ENCODE measurements around the gene NAP1L4.

Gene NAP1L4

DNA sequence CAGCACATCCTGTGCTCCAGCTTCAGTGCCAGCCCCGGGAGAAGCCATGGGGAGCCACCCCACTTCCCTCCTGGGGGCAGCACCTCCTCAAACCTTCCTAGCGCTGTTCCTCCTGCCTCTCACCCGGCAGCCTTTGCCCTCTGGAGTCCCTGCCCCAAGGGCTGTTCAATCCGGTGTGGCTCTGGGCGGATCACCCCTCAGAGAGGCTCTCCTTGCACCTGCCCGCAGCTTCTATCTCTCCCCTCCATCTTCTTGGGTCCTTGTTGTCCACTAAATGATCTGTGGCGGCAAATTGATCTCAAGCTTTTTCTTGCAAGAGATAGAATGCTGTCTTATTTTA lies 88.5 kb downstream of the NAP1L4 start:
- TF ChIP-seq, protein P1, sequence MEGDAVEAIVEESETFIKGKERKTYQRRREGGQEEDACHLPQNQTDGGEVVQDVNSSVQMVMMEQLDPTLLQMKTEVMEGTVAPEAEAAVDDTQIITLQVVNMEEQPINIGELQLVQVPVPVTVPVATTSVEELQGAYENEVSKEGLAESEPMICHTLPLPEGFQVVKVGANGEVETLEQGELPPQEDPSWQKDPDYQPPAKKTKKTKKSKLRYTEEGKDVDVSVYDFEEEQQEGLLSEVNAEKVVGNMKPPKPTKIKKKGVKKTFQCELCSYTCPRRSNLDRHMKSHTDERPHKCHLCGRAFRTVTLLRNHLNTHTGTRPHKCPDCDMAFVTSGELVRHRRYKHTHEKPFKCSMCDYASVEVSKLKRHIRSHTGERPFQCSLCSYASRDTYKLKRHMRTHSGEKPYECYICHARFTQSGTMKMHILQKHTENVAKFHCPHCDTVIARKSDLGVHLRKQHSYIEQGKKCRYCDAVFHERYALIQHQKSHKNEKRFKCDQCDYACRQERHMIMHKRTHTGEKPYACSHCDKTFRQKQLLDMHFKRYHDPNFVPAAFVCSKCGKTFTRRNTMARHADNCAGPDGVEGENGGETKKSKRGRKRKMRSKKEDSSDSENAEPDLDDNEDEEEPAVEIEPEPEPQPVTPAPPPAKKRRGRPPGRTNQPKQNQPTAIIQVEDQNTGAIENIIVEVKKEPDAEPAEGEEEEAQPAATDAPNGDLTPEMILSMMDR (conservative IDR thresholded peaks at IDR 0.05; ENCODE audit: low read length) = no peak
- H3K4me3 ChIP-seq (ENCODE audit: low read length) = no peak overlapping the region
- no peak for DNase-seq (ENCODE audit: low read depth)

DNA sequence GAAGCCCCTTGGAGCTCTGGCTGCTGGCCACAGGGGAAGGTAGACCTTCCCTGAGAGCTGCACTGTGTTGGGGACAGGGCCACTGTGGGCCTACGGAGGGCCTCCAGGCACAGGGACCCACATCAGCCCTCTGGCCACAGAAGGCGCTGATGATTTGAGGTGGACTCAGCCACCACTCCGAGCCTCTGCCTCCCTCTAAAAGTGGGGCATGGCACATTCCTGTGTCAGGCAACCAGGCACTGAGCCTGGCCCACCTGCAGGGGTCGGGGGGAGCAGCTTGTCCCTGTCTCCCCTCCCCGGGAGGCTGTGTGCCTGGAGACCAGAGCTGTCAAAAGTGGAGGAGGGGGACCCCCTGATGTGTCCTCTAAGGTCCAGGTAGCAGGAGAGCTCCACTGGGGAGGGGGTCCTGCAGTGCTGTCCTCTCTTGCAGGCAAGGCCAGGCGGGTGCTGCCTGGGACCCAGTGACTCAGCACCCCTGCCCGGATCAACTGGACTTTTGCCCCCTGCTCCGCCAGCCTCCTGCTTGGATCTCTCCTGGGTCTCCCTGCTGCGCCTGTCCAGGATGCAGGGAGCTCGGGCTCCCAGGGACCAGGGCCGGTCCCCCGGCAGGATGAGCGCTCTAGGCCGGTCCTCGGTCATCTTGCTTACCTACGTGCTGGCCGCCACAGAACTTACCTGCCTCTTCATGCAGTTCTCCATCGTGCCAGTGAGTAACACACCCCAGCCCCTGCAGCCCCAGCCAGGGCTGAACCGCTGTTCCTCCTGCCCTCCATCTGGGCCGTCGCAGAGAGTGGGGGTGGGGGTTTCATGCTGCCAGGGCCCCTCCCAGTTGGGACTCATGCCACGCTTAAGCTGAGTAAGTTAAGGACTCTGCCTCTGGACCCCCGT lies 89.1 kb downstream of the NAP1L4 start:
- H3K4me3 ChIP-seq (ENCODE audit: low read length) = peak overlapping the region; percentile 77
- TF ChIP-seq, protein P1 (conservative IDR thresholded peaks at IDR 0.05; ENCODE audit: low read length) = no peak
- no peak for DNase-seq (ENCODE audit: low read depth)

DNA sequence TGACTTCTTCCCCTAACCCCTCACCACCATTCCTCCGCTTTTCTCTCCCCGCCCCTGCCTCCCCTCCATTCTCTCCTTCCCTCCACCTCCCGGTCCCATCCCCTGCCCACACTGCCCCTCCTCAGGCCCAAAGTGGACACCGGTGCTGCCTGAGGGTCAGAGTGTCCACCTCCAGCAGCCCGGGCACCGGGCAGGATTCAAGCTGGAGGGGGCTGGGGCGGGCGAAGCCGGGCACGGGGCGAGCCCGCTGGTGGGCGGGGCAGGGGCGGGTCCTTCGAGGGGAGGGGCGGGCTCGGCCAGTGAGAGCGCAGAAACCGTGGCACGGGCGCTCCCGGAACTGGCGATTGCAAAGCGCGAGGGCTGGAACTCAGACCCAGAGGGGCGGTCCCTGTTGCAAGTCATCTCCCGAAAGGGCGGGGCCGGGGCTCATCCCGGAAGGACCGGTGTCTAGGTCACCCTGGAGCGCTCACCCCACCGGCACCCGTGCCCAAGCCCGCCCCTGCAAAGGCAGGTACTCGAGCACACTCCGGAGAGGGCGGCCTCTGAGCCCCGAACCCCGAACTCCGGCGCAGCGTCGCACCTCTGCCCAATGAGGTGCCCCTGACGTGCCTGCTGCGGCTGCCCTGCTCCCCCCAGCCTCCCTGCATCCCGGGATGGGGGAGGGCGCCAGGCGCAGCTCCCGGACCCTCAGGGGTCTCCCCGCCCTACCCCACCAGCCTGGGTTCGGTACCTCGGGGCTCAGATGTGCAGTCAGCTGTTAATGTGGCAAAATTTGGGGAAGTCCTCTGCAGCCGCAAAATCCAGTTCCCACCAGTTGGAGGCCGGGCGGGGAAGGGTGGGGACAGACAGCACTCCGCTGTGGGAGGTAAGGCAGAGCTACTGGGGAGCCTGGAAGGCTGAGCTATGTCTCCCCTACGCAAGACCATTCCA lies 90.0 kb downstream of the NAP1L4 start:
- H3K4me3 ChIP-seq (ENCODE audit: low read length) = peak overlapping the region; percentile 77
- TF ChIP-seq, protein P1 (conservative IDR thresholded peaks at IDR 0.05; ENCODE audit: low read length) = no peak
- peak; percentile 89 for DNase-seq (ENCODE audit: low read depth)

DNA sequence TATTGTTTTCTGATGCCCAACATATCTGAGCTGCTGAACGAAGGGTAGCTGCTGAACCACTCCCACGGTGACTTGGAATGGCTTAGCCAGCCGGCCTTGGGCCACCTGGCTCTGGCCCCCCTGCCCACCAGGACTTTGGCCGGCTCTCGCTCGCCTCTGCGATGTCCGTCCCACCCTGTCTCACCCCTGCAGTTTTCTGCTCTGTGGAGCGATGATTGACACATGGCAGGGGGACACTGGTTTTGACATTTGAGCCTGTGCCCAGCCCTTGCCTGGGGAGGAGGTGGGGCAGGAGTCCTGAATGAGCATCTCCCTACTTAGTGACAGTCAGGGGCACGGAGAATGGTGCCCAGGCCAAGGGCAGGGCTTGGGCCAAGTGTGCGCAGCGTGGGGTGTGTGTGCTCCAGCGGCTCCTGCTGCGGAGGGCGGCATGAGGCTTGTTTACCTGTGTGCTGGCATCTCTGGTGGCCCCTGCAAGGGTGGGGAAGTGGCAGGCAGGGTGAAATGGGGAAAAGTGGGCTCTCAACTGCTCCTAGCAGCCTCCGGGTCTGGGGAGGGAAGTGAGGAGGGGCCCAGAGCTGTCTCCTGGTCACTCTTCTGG lies 90.8 kb downstream of the NAP1L4 start:
- H3K4me3 ChIP-seq (ENCODE audit: low read length) = peak overlapping the region; percentile 65
- DNase-seq (ENCODE audit: low read depth) = no peak
- TF ChIP-seq, protein P1 (conservative IDR thresholded peaks at IDR 0.05; ENCODE audit: low read length) = no peak

DNA sequence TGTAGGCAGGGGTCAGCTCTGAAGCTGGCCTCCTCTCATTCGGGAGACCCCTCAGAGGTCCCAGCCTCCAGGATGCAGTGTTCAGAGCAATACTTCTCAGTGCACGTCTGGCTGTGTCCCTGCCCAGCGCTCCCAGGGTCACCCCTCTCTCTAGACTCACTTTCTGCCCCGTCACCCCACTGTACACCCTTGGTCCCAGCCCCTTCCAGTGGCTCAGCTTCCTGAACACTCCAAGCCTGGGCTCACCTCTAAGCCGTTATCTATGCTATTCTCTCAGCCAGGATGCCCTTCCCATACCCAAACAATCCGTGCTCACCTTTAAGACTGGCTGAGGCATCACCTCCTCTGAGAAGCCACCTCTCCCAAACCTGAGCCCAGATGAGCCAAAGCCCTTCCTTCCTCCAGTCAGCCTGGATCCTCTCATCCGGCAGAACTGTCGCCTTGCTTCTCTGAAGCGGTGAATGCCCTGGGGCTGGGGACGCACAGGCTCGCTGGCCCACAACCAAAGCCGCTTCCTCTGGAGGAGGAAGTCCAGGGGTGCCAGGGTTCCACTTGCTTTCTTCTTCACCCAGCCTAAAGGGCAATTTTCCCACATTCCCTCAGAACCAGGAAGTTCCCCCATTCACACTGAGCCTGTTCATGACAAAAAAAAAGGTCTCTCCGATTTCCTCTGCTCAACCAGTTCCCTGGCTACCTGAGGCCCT lies 92.9 kb downstream of the NAP1L4 start:
- TF ChIP-seq, protein P1 (conservative IDR thresholded peaks at IDR 0.05; ENCODE audit: low read length) = no peak
- no peak overlapping the region for H3K4me3 ChIP-seq (ENCODE audit: low read length)
- no peak for DNase-seq (ENCODE audit: low read depth)

DNA sequence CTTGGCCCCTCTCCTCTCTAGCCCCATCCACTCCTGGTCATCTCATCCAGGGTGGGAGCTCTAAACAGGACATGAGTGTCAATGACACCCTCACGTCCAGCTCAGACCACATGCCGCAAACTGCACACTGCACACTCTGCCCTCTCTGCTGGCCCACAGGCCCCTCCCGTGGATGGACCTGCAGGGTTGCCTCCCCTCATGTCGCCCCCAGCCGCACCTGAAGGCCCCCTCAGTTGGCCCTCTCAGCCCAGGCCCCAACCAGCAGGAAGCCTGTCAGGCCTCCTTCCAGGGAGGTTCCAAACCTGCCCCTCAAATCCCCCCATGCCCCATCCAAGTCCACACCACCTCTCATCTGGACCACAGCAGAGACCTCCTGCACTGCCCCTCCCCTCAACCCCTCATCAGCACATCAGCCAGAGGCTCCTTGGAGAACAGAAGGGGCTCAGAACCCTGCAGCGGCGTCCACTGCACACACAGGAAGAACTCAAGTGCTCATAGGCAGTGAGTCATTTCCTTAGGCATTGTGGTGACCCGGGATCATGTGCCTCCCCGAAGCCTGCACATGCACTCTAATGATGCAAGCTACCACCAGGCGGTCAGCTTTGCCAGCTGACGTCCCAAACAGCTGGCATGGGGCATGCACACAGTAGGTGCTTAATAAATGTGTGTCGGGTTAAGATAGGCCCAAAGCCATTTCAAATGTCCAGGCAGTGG lies 93.6 kb downstream of the NAP1L4 start:
- peak; percentile 86 for DNase-seq (ENCODE audit: low read depth)
- H3K4me3 ChIP-seq (ENCODE audit: low read length) = no peak overlapping the region
- TF ChIP-seq, protein P1 (conservative IDR thresholded peaks at IDR 0.05; ENCODE audit: low read length) = no peak

Measured in AG10803 (cell line).